Measurements from ENCODE around the gene TTC3. TPM values are rescaled to one million over a fixed set of nuclear protein-coding genes. Genes with fewer than 3 reads are reported as not detected.

The TTC3 gene
- total RNA-seq, 1 experiment from 2014 or later = 71.5 TPM

GRCh38 chr21:37100316-37100715, 27.3 kb downstream of the TTC3 start:
- Histone ChIP-seq H3K27ac (ENCODE audit: low read depth, low read length) (no peak overlapping the region), H4K20me1 (ENCODE audit: insufficient read depth) (no peaks in the 10 kb centered on the region), H3K9ac (ENCODE audit: low read length) (no peak overlapping the region), H3K4me1 (ENCODE audit: control insufficient read depth in 1 of 2, insufficient read depth in 2 of 2, low read length in 2 of 2) (no peaks in the 10 kb centered on the region), H3K36me3 (ENCODE audit: control insufficient read depth in 1 of 2, insufficient read depth in 2 of 2, low read length in 2 of 2) (peaks cover 13 to 20% of the 10 kb centered on the region in 2 experiments; a peak in 3 of 4 replicates), H3K27me3 (ENCODE audit: insufficient read depth, low read length) (no peaks in the 10 kb centered on the region), H3K9me3 (ENCODE audit: control insufficient read depth in 1 of 2, insufficient read depth in 1 of 2, low read depth in 1 of 2, low read length in 2 of 2) (no peaks in the 10 kb centered on the region), H2AFZ (ENCODE audit: low read depth, low read length, poor library complexity, severe bottlenecking) (no peak overlapping the region), H3K9me2 (ENCODE audit: insufficient read depth) (no peaks in the 10 kb centered on the region), H3K79me2 (ENCODE audit: insufficient read depth, low read length) (no peaks in the 10 kb centered on the region), H3K4me3 (replicated peaks in 1 of 2; ENCODE audit: low read depth in 1 of 2, low read length in 2 of 2) (no peak overlapping the region), H3K4me2 (ENCODE audit: low read length) (no peak overlapping the region)
- ChIA-PET CTCF (no interaction called here), POLR2A (no interaction called here), RAD21 (ENCODE audit: low non-redundant PET in 1 of 2, low total read pairs in 2 of 2, uncharacterized antibody in 2 of 2, unreplicated experiment in 2 of 2) (no interaction called here)
- no TSS peak for BruUV-seq (replicated peaks)
- ATAC-seq (no peak), DNase-seq (ENCODE audit: low read depth, low spot score) (no peak)
- intact Hi-C loops (cut with micrococcal nuclease) = no loop called here
- TF ChIP-seq ELF1 (IDR thresholded peaks at IDR 0.05; ENCODE audit: borderline replicate concordance, low read depth) = no peak
- TF ChIP-seq CBX3 (IDR thresholded peaks at IDR 0.05; ENCODE audit: low read depth) = no peak
- TF ChIP-seq RAD21 (IDR thresholded peaks at IDR 0.05; ENCODE audit: low read depth) = no peak
- TF ChIP-seq SRF (IDR thresholded peaks at IDR 0.05; ENCODE audit: low read depth) = no peak
- TF ChIP-seq CEBPB (IDR thresholded peaks at IDR 0.05; ENCODE audit: low read depth) = no peak
- no peak for TF ChIP-seq MAX (IDR thresholded peaks at IDR 0.05)
- TF ChIP-seq EZH2 (IDR thresholded peaks at IDR 0.05) = no peak
- TF ChIP-seq EGR1 (IDR thresholded peaks at IDR 0.05; ENCODE audit: low read depth) = no peak
- no peak for TF ChIP-seq FOSL1 (IDR thresholded peaks at IDR 0.05; ENCODE audit: low read depth)
- TF ChIP-seq ZNF274 (IDR thresholded peaks at IDR 0.05; ENCODE audit: low read depth, low read length) = no peak
- no peak for TF ChIP-seq CTCF (IDR thresholded peaks at IDR 0.05 in 2 of 3, conservative IDR thresholded peaks at IDR 0.05 in 1 of 3; ENCODE audit: borderline replicate concordance in 1 of 3, insufficient read depth in 1 of 3, low read depth in 2 of 3, low read length in 2 of 3)
- TF ChIP-seq ATF3 (IDR thresholded peaks at IDR 0.05) = no peak
- TF ChIP-seq YY1 (IDR thresholded peaks at IDR 0.05; ENCODE audit: extremely low read depth, insufficient replicate concordance, low read depth, low read length) = no peak
- TF ChIP-seq TCF7L2 (IDR thresholded peaks at IDR 0.05; ENCODE audit: borderline replicate concordance, extremely low read depth, insufficient read depth, insufficient read length) = no peak
- TF ChIP-seq ZBTB33 (IDR thresholded peaks at IDR 0.05; ENCODE audit: extremely low read depth, insufficient replicate concordance, low read length) = no peak
- no peak for TF ChIP-seq JUND (IDR thresholded peaks at IDR 0.05)

Measured in HCT116 (cell line).